Trophoblast cell (in vitro differentiated cells and primary cell): Measurements from ENCODE around the gene VCP.
A peak's percentile ranks its signal among the peaks of the same experiment; 100 is the strongest.

Source experiments
- DNase-seq, 2 donors: peaks; one replicate each; pipeline ENCODE4 v3.0.0-alpha.2; 2016
- H2AFZ ChIP-seq: 2 replicates; pipeline ENCODE4 v1.6.1; 2013; ENCODE audit warnings: low read length, moderate library complexity, mild to moderate bottlenecking; ENCODE audit not compliant: insufficient read depth, poor library complexity
- H2AK5ac ChIP-seq: 2 replicates; pipeline ENCODE4 v1.6.1; 2013; ENCODE audit warnings: mild to moderate bottlenecking, low read length
- H2BK120ac ChIP-seq: 2 replicates; pipeline ENCODE4 v1.6.1; 2013; ENCODE audit warnings: low read length, mild to moderate bottlenecking, moderate library complexity; ENCODE audit not compliant: insufficient read depth, poor library complexity
- H2BK12ac ChIP-seq: 2 replicates; pipeline ENCODE4 v1.6.1; 2013; ENCODE audit warnings: mild to moderate bottlenecking, low read length, moderate library complexity
- H2BK5ac ChIP-seq: 2 replicates; pipeline ENCODE4 v1.6.1; 2013; ENCODE audit warnings: low read length, low read depth, moderate library complexity, mild to moderate bottlenecking; ENCODE audit not compliant: poor library complexity
- H3K14ac ChIP-seq: 2 replicates; pipeline ENCODE4 v1.6.1; 2013; ENCODE audit warnings: mild to moderate bottlenecking, low read length
- H3K18ac ChIP-seq: 2 replicates; pipeline ENCODE4 v1.6.1; 2013; ENCODE audit warnings: mild to moderate bottlenecking, low read length
- H3K23ac ChIP-seq: 2 replicates; pipeline ENCODE4 v1.6.1; 2013; ENCODE audit warnings: low read length
- H3K27ac ChIP-seq: 2 replicates; pipeline ENCODE4 v1.5.1; 2013; ENCODE audit warnings: low read depth, mild to moderate bottlenecking, inconsistent platforms, low read length, moderate library complexity
- H3K27me3 ChIP-seq: 2 replicates; pipeline ENCODE4 v1.6.1; 2013; ENCODE audit warnings: inconsistent platforms, mild to moderate bottlenecking, low read length, moderate library complexity; ENCODE audit not compliant: insufficient read depth
- H3K36me3 ChIP-seq, 2 experiments: 1 replicate in 1 of 2; 2 replicates in 1 of 2; pipeline ENCODE4 v1.6.1; 2013; ENCODE audit warnings: low read length in 2 of 2, mild to moderate bottlenecking in 2 of 2, moderate library complexity in 1 of 2; ENCODE audit not compliant: insufficient read depth in 2 of 2, control insufficient read depth in 1 of 2
- H3K4ac ChIP-seq: 2 replicates; pipeline ENCODE4 v1.6.1; 2013; ENCODE audit warnings: low read depth, mild to moderate bottlenecking, low read length, moderate library complexity
- H3K4me1 ChIP-seq, 2 experiments: 1 replicate in 1 of 2; 2 replicates in 1 of 2; pipeline ENCODE4 v1.6.1; 2013; ENCODE audit warnings: low read length in 2 of 2, mild to moderate bottlenecking in 2 of 2, moderate library complexity in 1 of 2; ENCODE audit not compliant: insufficient read depth in 2 of 2, control insufficient read depth in 1 of 2
- H3K4me2 ChIP-seq: 2 replicates; pipeline ENCODE4 v1.6.1; 2013; ENCODE audit warnings: inconsistent platforms, mild to moderate bottlenecking, low read length, moderate library complexity
- H3K4me3 ChIP-seq: 2 replicates; pipeline ENCODE4 v1.5.1; 2013; ENCODE audit warnings: mild to moderate bottlenecking, low read depth, low read length, inconsistent platforms
- H3K79me1 ChIP-seq: one replicate; pipeline ENCODE4 v1.6.1; 2013; ENCODE audit warnings: low read length
- H3K79me2 ChIP-seq: 2 replicates; pipeline ENCODE4 v1.6.1; 2013; ENCODE audit warnings: low read length, mild to moderate bottlenecking; ENCODE audit not compliant: control insufficient read depth, insufficient read depth, poor library complexity
- H3K9ac ChIP-seq: 2 replicates; pipeline ENCODE4 v1.6.1; 2013; ENCODE audit warnings: mild to moderate bottlenecking, low read length
- H3K9me3 ChIP-seq: 2 replicates; pipeline ENCODE4 v1.6.1; 2013; ENCODE audit warnings: low read depth, mild to moderate bottlenecking, control low read depth, inconsistent platforms, low read length; ENCODE audit not compliant: insufficient read depth
- H4K12ac ChIP-seq: 2 replicates; pipeline ENCODE4 v1.6.1; 2013; ENCODE audit warnings: low read depth, mild to moderate bottlenecking, low read length, moderate library complexity
- H4K8ac ChIP-seq: 2 replicates; pipeline ENCODE4 v1.6.1; 2013; ENCODE audit warnings: low read depth, mild to moderate bottlenecking, low read length, moderate library complexity
- H4K91ac ChIP-seq: one replicate; pipeline ENCODE4 v1.6.1; 2013; ENCODE audit warnings: low read depth, mild to moderate bottlenecking, low read length, moderate library complexity
- WGBS: extraction: QIAGEN DNeasy Blood & Tissue Kit; methylation state at CpG from one replicate; pipeline ENCODE4 v1.1.7; 2013; ENCODE audit warnings: missing lambda C conversion rate; ENCODE audit not compliant: insufficient read length, insufficient coverage; ENCODE audit errors: extremely low coverage; 5-methylcytosine and 5-hydroxymethylcytosine counted together

The VCP gene

DNA sequence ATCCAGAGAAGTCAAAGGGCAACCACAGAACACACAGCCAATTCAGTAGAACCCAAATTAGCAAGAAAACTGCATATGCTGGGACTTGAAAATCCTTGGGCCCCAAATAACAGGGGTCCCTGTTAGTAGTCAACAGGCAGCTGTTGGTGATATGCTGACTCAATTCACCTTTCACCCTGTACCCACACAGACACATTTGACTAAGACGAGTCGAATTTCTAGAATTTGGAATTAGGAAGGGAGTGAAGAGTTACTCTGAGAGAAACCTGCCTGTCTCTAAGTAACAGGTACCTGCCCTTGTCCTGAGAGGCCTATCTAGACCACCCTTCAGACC is 821 bp upstream of the VCP start:
- Histone ChIP-seq H3K79me2 (peaks cover 31% of the 10 kb centered on the region), H3K4me1 (peaks cover 15 to 17% of the 10 kb centered on the region in 2 experiments), H3K4ac (peak overlapping the region; percentile 42), H3K14ac (peak overlapping the region; percentile 68), H2AFZ (no peak overlapping the region), H4K12ac (peak overlapping the region; percentile 79), H2BK12ac (peak overlapping the region; percentile 89), H3K23ac (no peak overlapping the region), H3K9me3 (no peaks in the 10 kb centered on the region), H3K27ac (peak overlapping the region; percentile 35), H3K18ac (peak overlapping the region; percentile 60), H3K4me3 (no peak overlapping the region), H2AK5ac (peak overlapping the region; percentile 71), H4K8ac (peak overlapping the region; percentile 94), H3K36me3 (peaks cover 30 to 46% of the 10 kb centered on the region in 2 experiments), H2BK120ac (peak overlapping the region; percentile 84), H2BK5ac (no peak overlapping the region), H3K4me2 (peak overlapping the region; percentile 53), H4K91ac (peak overlapping the region; percentile 89), H3K79me1 (peaks cover 12% of the 10 kb centered on the region), H3K27me3 (no peaks in the 10 kb centered on the region), H3K9ac (no peak overlapping the region)
- no CpG with 5 or more reads among the region's 2 CpGs for WGBS
- DNase-seq = no peak

DNA sequence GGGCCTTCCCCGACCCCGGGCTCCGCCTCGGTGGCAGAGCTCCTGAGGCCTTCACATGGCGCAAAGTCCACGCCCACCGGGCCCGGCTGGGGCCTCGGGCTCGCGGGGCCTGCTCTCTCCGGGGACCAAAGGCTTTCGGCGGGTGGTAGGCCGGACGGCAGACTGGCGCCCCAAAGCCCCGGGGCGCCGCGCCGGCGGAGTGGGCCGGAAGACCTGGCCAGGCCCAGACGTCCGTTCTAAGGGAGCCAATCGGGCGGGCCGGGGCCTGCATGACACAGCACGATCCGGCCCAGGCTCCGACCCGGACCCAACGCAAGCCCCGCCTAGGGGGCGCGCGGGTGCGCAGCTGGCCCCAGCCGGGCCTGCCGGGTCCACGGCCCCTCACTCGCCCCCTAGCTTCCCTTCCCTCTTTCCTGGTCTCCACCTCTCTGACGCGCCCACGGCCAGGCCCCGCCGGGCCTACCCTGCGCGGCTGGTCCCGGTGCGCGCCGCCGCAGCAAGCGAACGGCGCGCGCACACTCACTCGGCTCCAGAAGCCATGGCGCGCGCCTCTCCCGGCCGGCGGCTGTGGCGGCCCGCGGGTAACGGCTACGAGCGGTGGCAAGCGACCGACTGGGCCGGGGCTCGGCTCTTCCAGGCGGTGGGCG is 488 bp downstream of the VCP start:
- H3K9ac ChIP-seq = peak overlapping the region; percentile 98
- peak overlapping the region; percentile 92 for H2AK5ac ChIP-seq
- H3K79me2 ChIP-seq = peaks cover 32% of the 10 kb centered on the region
- peak overlapping the region; percentile 93 for H4K12ac ChIP-seq
- H3K14ac ChIP-seq = peak overlapping the region; percentile 98
- no peaks in the 10 kb centered on the region for H3K9me3 ChIP-seq
- no peaks in the 10 kb centered on the region for H3K27me3 ChIP-seq
- H2AFZ ChIP-seq = peak overlapping the region; percentile 61
- WGBS = no CpG with 5 or more reads among the region's 79 CpGs
- H2BK120ac ChIP-seq = peak overlapping the region; percentile 96
- peak overlapping the region; percentile 99 for H3K4me3 ChIP-seq
- H3K27ac ChIP-seq = peak overlapping the region; percentile 100
- peaks cover 11 to 14% of the 10 kb centered on the region in 2 experiments for H3K4me1 ChIP-seq
- H3K4ac ChIP-seq = peak overlapping the region; percentile 71
- H3K36me3 ChIP-seq = peaks cover 31 to 55% of the 10 kb centered on the region in 2 experiments
- H4K91ac ChIP-seq = peak overlapping the region; percentile 92
- peak overlapping the region; percentile 92 for H4K8ac ChIP-seq
- H3K23ac ChIP-seq = no peak overlapping the region
- H2BK12ac ChIP-seq = peak overlapping the region; percentile 29
- H3K4me2 ChIP-seq = peak overlapping the region; percentile 88
- peak overlapping the region; percentile 93 for H3K18ac ChIP-seq
- peaks cover 12% of the 10 kb centered on the region for H3K79me1 ChIP-seq
- DNase-seq = peak; percentile 79
- H2BK5ac ChIP-seq = peak overlapping the region; percentile 96

DNA sequence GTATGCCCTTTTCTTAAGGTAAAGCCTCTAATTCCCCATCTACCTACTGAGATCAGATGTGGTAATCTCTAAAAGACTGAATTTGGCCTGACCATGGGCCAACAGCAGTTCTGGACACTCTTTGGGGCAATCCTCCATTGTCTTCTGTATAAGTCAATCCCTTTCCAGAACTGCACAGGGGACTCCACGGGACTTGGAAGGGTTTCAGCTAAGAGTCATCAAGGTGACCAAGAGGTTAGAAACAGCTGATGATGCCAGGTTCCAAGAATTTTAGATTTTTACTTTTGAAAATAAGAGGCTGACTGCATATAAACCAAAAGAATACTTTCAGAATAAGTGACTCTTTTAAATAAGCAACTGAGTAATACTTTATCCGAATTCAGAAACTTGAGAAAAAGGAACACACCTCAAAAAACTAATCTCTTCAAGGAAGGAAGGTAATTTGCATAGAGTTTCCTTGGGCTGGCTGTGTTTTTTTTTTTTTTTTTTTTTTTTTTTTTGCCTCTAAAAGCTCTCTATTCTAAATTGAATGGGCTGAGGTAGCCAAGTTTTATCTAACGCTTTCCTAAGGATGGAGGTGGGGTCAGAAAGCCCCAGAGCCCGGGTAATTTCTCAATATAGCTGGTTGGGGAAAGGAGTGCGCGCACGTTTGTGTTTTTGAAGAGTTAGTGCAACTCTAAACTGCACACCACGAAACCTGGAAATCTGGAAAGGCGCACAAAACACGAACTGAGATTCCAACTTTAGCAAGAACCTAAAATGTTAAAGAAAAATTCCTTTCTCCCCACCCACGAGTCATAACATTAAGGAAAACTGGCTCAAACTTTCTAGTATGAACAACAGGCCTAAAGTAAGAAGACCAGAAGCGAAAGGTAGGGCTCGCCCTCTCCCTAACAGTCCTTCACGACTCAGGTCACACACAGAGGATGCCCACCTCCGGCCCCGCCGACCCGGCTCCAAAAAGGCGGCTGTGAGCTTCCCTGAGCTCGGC is 1.3 kb downstream of the VCP start:
- peaks cover 32% of the 10 kb centered on the region for H3K79me2 ChIP-seq
- H3K4me3 ChIP-seq = peak overlapping the region; percentile 99
- H2BK5ac ChIP-seq = peak overlapping the region; percentile 96
- no peak overlapping the region for H3K23ac ChIP-seq
- H4K91ac ChIP-seq = peak overlapping the region; percentile 92
- peak in 1 of 2 donors; percentile 39 for DNase-seq
- H3K4me2 ChIP-seq = peak overlapping the region; percentile 89
- H3K4me1 ChIP-seq = peaks cover 11 to 14% of the 10 kb centered on the region in 2 experiments
- H3K79me1 ChIP-seq = peaks cover 12% of the 10 kb centered on the region
- H3K27ac ChIP-seq = peak overlapping the region; percentile 100
- WGBS = no CpG with 5 or more reads among the region's 20 CpGs
- no peaks in the 10 kb centered on the region for H3K9me3 ChIP-seq
- H3K9ac ChIP-seq = peak overlapping the region; percentile 98
- H3K27me3 ChIP-seq = no peaks in the 10 kb centered on the region
- peak overlapping the region; percentile 59 for H2AK5ac ChIP-seq
- no peak overlapping the region for H2AFZ ChIP-seq
- peak overlapping the region; percentile 96 for H2BK120ac ChIP-seq
- H3K18ac ChIP-seq = peak overlapping the region; percentile 71
- H3K36me3 ChIP-seq = peaks cover 31 to 54% of the 10 kb centered on the region in 2 experiments
- peak overlapping the region; percentile 2 for H4K12ac ChIP-seq
- H2BK12ac ChIP-seq = no peak overlapping the region
- H3K4ac ChIP-seq = peak overlapping the region; percentile 98
- peak overlapping the region; percentile 92 for H4K8ac ChIP-seq
- peak overlapping the region; percentile 98 for H3K14ac ChIP-seq

DNA sequence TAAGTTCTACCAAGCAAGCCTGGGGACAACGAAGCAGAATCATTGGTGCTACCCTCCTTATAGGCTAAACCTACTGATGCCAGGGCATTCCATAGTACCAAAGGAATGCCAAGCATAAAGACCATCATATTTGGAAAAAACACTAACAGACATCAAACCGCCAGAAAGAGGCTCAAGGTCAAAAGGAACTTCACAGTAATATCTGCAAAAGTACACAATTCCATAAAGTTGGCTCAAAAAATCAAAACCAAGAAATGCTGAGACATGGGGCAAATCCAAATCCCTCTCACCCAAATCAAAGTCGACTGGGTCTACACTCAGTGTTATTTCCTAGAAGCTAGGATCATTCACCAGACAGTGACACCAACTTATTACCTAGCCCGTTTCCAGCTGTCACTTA is 3.4 kb downstream of the VCP start:
- Histone ChIP-seq H3K4ac (peak overlapping the region; percentile 96), H3K79me2 (peaks cover 32% of the 10 kb centered on the region), H4K8ac (no peak overlapping the region), H3K27ac (no peak overlapping the region), H2AFZ (no peak overlapping the region), H3K18ac (no peak overlapping the region), H3K4me1 (peaks cover 11 to 14% of the 10 kb centered on the region in 2 experiments), H2BK5ac (no peak overlapping the region), H3K79me1 (peaks cover 12% of the 10 kb centered on the region), H3K27me3 (no peaks in the 10 kb centered on the region), H2BK12ac (no peak overlapping the region), H4K12ac (no peak overlapping the region), H3K9me3 (no peaks in the 10 kb centered on the region), H3K4me3 (no peak overlapping the region), H3K14ac (no peak overlapping the region), H4K91ac (no peak overlapping the region), H3K9ac (no peak overlapping the region), H2AK5ac (no peak overlapping the region), H2BK120ac (no peak overlapping the region), H3K23ac (peak overlapping the region; percentile 63), H3K4me2 (peak overlapping the region; percentile 14), H3K36me3 (peaks cover 33 to 54% of the 10 kb centered on the region in 2 experiments)
- no peak for DNase-seq
- WGBS = no CpG with 5 or more reads among the region's 4 CpGs
